HG03025 (cell line): Measurements from ENCODE around the gene SLC12A8.

ENCODE experiments used
- ATAC-seq: cut with Tn5 transposase; IDR thresholded peaks from one replicate; pipeline ENCODE4 v1.9.1; 2021; ENCODE audit warnings: mild to moderate bottlenecking, moderate library complexity; ENCODE audit not compliant: unreplicated experiment, low FRiP score

Gene SLC12A8

GRCh38 chr3:125039131-125040100 lies 173.1 kb downstream of the SLC12A8 start:
- no peak for ATAC-seq

GRCh38 chr3:125037498-125038150 lies 174.9 kb downstream of the SLC12A8 start:
- ATAC-seq = no peak

- ATAC-seq = no peak
Observed at GRCh38 chr3:125035217-125035616, 177.3 kb downstream of the SLC12A8 start.

- no peak for ATAC-seq
Observed at GRCh38 chr3:125033616-125034015, 178.9 kb downstream of the SLC12A8 start.

GRCh38 chr3:125033135-125033534 lies 179.4 kb downstream of the SLC12A8 start:
- ATAC-seq = no peak

GRCh38 chr3:125032683-125033082 lies 179.9 kb downstream of the SLC12A8 start:
- ATAC-seq = no peak
